NCI-H1048 (cell line): ENCODE data around the gene LYRM2.

Experiments
- DNase-seq: peaks from one replicate; lab custom pipeline; 2025; lab: John Stamatoyannopoulos, UW

LYRM2 gene

GRCh38 chr6:89638320-89639195 is at the start of gene LYRM2:
Gene LYRM2, minus strand, starts transcription at chr6:89638747. Its CDS starts 31 bp downstream, at chr6:89638716.
- DNase-seq = peak; percentile 79

- DNase-seq = no peak
Observed at GRCh38 chr6:89688328-89688727, 49.8 kb upstream of the LYRM2 start.

GRCh38 chr6:89685311-89685710 is 46.8 kb upstream of the LYRM2 start:
- no peak for DNase-seq

- no peak for DNase-seq
Observed at GRCh38 chr6:89682991-89683390, 44.4 kb upstream of the LYRM2 start.

- DNase-seq = no peak
Observed at GRCh38 chr6:89681983-89682564, 43.5 kb upstream of the LYRM2 start.

- no peak for DNase-seq
Observed at GRCh38 chr6:89680551-89680950, 42.0 kb upstream of the LYRM2 start.

- no peak for DNase-seq
Observed at GRCh38 chr6:89680150-89680549, 41.6 kb upstream of the LYRM2 start.

- DNase-seq = no peak
Observed at GRCh38 chr6:89679215-89680120, 40.9 kb upstream of the LYRM2 start.

GRCh38 chr6:89678531-89678930 is 40.0 kb upstream of the LYRM2 start:
- DNase-seq = no peak

- no peak for DNase-seq
Observed at GRCh38 chr6:89675949-89676748, 37.6 kb upstream of the LYRM2 start.

- no peak for DNase-seq
Observed at GRCh38 chr6:89670935-89671565, 32.5 kb upstream of the LYRM2 start.

GRCh38 chr6:89669002-89669401 is 30.5 kb upstream of the LYRM2 start:
- no peak for DNase-seq

GRCh38 chr6:89667872-89668556 is 29.5 kb upstream of the LYRM2 start:
- no peak for DNase-seq

- no peak for DNase-seq
Observed at GRCh38 chr6:89662659-89663223, 24.2 kb upstream of the LYRM2 start.

GRCh38 chr6:89661559-89661958 is 23.0 kb upstream of the LYRM2 start:
- no peak for DNase-seq

GRCh38 chr6:89660981-89661380 is 22.4 kb upstream of the LYRM2 start:
- no peak for DNase-seq

GRCh38 chr6:89657445-89658158 is 19.1 kb upstream of the LYRM2 start:
- no peak for DNase-seq

- no peak for DNase-seq
Observed at GRCh38 chr6:89655122-89655521, 16.6 kb upstream of the LYRM2 start.

GRCh38 chr6:89650579-89650978 is 12.0 kb upstream of the LYRM2 start:
- DNase-seq = no peak

GRCh38 chr6:89649682-89650081 is 11.1 kb upstream of the LYRM2 start:
- DNase-seq = no peak
